Measurements from ENCODE around the gene TRIM69. TPM values are rescaled to one million over a fixed set of nuclear protein-coding genes. Genes with fewer than 3 reads are reported as not detected.
"Not testable (repeated sequence)": the region's sequence is repeated elsewhere in the genome, so short reads cannot be mapped to it uniquely, and the experiment has no call there.

Gene TRIM69
- total RNA-seq, 1 donor from 2014 or later = 12.3 TPM

DNA sequence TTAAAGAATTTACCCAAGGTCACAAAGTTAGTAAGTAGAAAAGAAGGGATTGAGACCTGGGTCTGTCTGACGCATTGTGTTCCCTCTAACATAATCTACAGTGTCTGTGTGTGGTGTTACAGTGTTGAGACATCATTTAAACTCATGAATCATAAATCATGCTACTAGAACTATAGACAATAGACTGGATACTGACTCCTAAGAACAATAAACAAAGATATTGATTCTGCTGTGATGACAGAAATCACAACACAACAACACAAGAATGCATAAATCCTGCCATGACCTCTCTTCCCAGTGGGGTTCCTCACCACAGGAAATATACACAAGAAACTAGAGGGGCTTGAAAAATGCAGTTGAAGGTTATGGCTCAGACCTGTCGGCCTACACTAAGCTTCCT, 44.3 kb downstream of the TRIM69 start:
- TF ChIP-seq, protein P1, sequence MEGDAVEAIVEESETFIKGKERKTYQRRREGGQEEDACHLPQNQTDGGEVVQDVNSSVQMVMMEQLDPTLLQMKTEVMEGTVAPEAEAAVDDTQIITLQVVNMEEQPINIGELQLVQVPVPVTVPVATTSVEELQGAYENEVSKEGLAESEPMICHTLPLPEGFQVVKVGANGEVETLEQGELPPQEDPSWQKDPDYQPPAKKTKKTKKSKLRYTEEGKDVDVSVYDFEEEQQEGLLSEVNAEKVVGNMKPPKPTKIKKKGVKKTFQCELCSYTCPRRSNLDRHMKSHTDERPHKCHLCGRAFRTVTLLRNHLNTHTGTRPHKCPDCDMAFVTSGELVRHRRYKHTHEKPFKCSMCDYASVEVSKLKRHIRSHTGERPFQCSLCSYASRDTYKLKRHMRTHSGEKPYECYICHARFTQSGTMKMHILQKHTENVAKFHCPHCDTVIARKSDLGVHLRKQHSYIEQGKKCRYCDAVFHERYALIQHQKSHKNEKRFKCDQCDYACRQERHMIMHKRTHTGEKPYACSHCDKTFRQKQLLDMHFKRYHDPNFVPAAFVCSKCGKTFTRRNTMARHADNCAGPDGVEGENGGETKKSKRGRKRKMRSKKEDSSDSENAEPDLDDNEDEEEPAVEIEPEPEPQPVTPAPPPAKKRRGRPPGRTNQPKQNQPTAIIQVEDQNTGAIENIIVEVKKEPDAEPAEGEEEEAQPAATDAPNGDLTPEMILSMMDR (IDR thresholded peaks at IDR 0.05; ENCODE audit: insufficient read depth, low read length, poor library complexity, severe bottlenecking) = no peak
- Histone ChIP-seq H3K36me3 (ENCODE audit: control insufficient read depth, insufficient read depth, low read length) (no peaks in the 10 kb centered on the region), H3K27me3 (ENCODE audit: control insufficient read depth, insufficient read depth, low read length) (no peaks in the 10 kb centered on the region), H3K4me3 (ENCODE audit: low read depth, low read length) (no peak overlapping the region)
- DNase-seq (ENCODE audit: low read depth) = no peak

DNA sequence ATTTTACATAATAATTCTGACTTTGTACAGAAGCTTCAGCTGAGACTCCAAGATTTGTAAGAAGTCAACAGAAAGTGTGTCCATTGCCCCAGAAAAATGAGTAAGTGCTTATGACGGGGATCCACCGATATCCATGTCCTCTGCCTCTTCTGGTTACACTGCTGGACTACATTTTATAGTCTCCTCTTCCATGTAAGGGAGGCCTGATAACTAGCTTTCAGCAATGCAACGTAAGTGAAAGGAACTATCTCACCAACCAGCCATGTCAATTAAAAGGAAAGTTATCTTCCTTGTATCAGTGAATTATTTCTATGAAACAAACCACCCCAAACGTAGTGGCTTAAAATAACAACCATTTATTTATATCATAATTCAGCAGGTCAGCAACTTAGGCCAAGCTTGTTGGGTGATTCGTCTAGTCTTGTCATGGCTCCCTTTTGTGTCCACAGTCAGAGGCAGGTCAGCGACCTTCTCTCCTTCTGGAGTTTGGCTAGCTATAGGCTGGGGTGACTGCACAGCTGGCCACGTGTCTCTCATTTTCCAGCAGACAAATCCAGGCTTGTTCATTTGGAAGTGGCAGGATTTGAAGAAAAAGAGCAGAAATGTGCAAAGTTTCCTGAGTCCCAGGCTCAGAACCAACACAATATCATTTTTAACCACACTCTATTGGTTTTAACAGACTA, 44.9 kb downstream of the TRIM69 start:
- no peak for DNase-seq (ENCODE audit: low read depth)
- TF ChIP-seq, protein P1 (IDR thresholded peaks at IDR 0.05; ENCODE audit: insufficient read depth, low read length, poor library complexity, severe bottlenecking) = no peak
- no peaks in the 10 kb centered on the region for H3K36me3 ChIP-seq (ENCODE audit: control insufficient read depth, insufficient read depth, low read length)
- H3K27me3 ChIP-seq (ENCODE audit: control insufficient read depth, insufficient read depth, low read length) = no peaks in the 10 kb centered on the region
- H3K4me3 ChIP-seq (ENCODE audit: low read depth, low read length) = no peak overlapping the region

DNA sequence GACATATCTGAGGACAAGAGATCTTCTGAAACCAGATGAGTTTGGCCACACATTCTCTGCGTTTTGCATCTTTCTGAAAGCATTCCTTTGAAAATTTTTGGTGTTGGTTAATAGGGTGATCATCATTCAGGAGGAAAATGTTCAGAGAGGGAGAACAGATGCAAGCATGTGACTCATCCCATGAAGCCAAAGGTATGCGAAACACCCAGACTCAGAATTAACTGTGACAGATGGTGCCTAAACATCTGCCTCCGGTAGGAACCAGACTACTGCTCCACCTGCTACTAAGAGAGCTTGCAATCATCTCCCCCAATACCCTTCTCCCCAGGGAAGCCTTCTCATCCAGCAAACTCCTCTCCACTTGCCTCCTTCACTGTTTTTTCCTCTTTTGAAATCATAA, 46.2 kb downstream of the TRIM69 start:
- TF ChIP-seq, protein P1 (IDR thresholded peaks at IDR 0.05; ENCODE audit: insufficient read depth, low read length, poor library complexity, severe bottlenecking) = no peak
- DNase-seq (ENCODE audit: low read depth) = no peak
- Histone ChIP-seq H3K36me3 (ENCODE audit: control insufficient read depth, insufficient read depth, low read length) (no peaks in the 10 kb centered on the region), H3K27me3 (ENCODE audit: control insufficient read depth, insufficient read depth, low read length) (no peaks in the 10 kb centered on the region), H3K4me3 (ENCODE audit: low read depth, low read length) (no peak overlapping the region)

DNA sequence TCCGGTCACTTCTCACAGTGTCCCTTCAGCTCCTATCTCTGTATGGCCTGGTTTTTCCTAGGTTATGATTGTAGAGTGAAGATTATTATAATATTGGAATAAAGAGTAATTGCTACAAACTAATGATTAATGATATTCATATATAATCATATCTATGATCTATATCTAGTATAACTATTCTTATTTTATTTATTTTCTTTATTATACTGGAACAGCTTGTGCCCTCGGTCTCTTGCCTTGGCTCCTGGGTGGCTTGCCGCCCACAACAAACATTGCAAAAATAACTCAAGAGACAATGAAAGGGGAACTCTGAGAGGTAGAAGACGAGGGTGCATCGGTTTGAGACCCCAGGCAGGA, 48.6 kb downstream of the TRIM69 start:
- DNase-seq (ENCODE audit: low read depth); H3K4me3 ChIP-seq (ENCODE audit: low read depth, low read length); H3K27me3 ChIP-seq (ENCODE audit: control insufficient read depth, insufficient read depth, low read length); H3K36me3 ChIP-seq (ENCODE audit: control insufficient read depth, insufficient read depth, low read length): not testable (repeated sequence)

DNA sequence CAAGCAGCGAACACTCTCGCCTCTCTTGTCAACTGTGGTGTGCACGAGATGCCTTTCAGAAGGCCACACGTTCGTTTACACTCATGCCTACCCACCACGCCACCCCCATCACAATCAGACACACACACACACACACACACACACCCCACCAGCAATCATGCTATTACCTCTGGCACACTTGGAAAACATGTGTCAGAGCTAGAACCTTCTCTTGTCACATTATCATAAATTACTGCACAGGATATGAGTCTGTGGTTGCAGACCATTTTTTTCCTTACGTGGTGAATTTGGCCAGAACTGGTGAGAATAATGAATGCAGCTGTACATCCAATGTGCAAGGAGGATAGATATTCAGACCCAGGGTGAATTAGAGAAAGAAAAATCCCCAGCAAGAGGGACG, 52.4 kb downstream of the TRIM69 start:
- no peak for DNase-seq (ENCODE audit: low read depth)
- Histone ChIP-seq H3K36me3 (ENCODE audit: control insufficient read depth, insufficient read depth, low read length) (no peaks in the 10 kb centered on the region), H3K27me3 (ENCODE audit: control insufficient read depth, insufficient read depth, low read length) (no peaks in the 10 kb centered on the region), H3K4me3 (ENCODE audit: low read depth, low read length) (no peak overlapping the region)
- TF ChIP-seq, protein P1 (IDR thresholded peaks at IDR 0.05; ENCODE audit: insufficient read depth, low read length, poor library complexity, severe bottlenecking) = no peak

DNA sequence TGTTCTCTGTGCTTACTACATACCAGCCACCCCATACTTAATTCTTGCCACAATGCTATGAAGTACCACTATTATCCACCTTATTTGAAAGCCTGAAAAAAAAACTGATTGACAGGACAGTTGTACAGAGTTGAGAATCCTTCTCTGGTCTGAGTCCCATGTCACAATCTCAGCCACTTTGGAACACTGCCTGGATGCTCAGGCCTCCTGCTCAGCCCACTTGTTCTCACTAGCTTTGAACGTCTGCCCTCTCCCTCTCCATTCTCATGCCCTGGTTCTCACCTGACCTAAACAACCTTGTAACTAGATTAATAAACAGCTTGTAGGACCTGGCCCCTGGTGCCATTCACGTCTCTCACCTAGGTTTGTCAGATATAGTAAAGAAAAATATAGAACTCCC, 53.9 kb downstream of the TRIM69 start:
- no peak overlapping the region for H3K4me3 ChIP-seq (ENCODE audit: low read depth, low read length)
- no peak for DNase-seq (ENCODE audit: low read depth)
- no peaks in the 10 kb centered on the region for H3K27me3 ChIP-seq (ENCODE audit: control insufficient read depth, insufficient read depth, low read length)
- H3K36me3 ChIP-seq (ENCODE audit: control insufficient read depth, insufficient read depth, low read length) = no peaks in the 10 kb centered on the region
- TF ChIP-seq, protein P1 (IDR thresholded peaks at IDR 0.05; ENCODE audit: insufficient read depth, low read length, poor library complexity, severe bottlenecking) = no peak

Data from kidney epithelial cell (primary cell).